H9 (cell line): ENCODE measurements around the gene BMPR2. TPM values are rescaled to one million over a fixed set of nuclear protein-coding genes. Genes with fewer than 3 reads are reported as not detected.
A peak's percentile ranks its signal among the peaks of the same experiment; 100 is the strongest.

Experiments
- DNase-seq: peaks from one replicate; pipeline ENCODE4 v3.0.0-alpha.2; 2017
- H2AFZ ChIP-seq: one replicate; pipeline ENCODE4 v1.6.1; 2013; ENCODE audit warnings: mild to moderate bottlenecking, low read length, control low read depth, moderate library complexity
- H2AK5ac ChIP-seq: 2 replicates; pipeline ENCODE4 v1.6.1; 2013; ENCODE audit warnings: low read length, control low read depth, mixed read lengths; ENCODE audit not compliant: insufficient read length
- H2BK120ac ChIP-seq: one replicate; pipeline ENCODE4 v1.6.1; 2013; ENCODE audit warnings: low read depth, mild to moderate bottlenecking, low read length, control low read depth, inconsistent platforms; ENCODE audit not compliant: poor library complexity, severe bottlenecking
- H2BK12ac ChIP-seq: 2 replicates; pipeline ENCODE4 v1.6.1; 2013; ENCODE audit warnings: low read length, control low read depth, mixed read lengths, low read depth; ENCODE audit not compliant: insufficient read length
- H2BK15ac ChIP-seq: 2 replicates; pipeline ENCODE4 v1.6.1; 2013; ENCODE audit warnings: low read depth, low read length, control low read depth
- H2BK20ac ChIP-seq: one replicate; pipeline ENCODE4 v1.6.1; 2013; ENCODE audit warnings: low read depth, mild to moderate bottlenecking, low read length, control low read depth, inconsistent platforms; ENCODE audit not compliant: poor library complexity, severe bottlenecking
- H2BK5ac ChIP-seq: 2 replicates; pipeline ENCODE4 v1.6.1; 2013; ENCODE audit warnings: low read length, control low read depth, mixed read lengths; ENCODE audit not compliant: insufficient read length
- H3K14ac ChIP-seq: 2 replicates; pipeline ENCODE4 v1.6.1; 2013; ENCODE audit warnings: low read length, control low read depth; ENCODE audit not compliant: insufficient read depth
- H3K18ac ChIP-seq: 2 replicates; pipeline ENCODE4 v1.6.1; 2013; ENCODE audit warnings: low read depth, mild to moderate bottlenecking, mixed read lengths, low read length, control low read depth; ENCODE audit not compliant: insufficient read length
- H3K23ac ChIP-seq: 2 replicates; pipeline ENCODE4 v1.6.1; 2013; ENCODE audit warnings: low read length, control low read depth, mixed read lengths, low read depth; ENCODE audit not compliant: insufficient read length
- H3K23me2 ChIP-seq: 2 replicates; pipeline ENCODE4 v1.6.1; 2013; ENCODE audit warnings: low read depth, mild to moderate bottlenecking, mixed read lengths, low read length, control low read depth; ENCODE audit not compliant: insufficient read length, poor library complexity, severe bottlenecking
- H3K27ac ChIP-seq: 2 replicates; pipeline ENCODE4 v1.5.1; 2013; ENCODE audit warnings: low read length, control low read depth, mixed read lengths, low read depth; ENCODE audit not compliant: insufficient read length
- H3K27me3 ChIP-seq: 2 replicates; pipeline ENCODE4 v1.6.1; 2013; ENCODE audit warnings: low read length, control low read depth, inconsistent platforms; ENCODE audit not compliant: insufficient read depth
- H3K4ac ChIP-seq: 2 replicates; pipeline ENCODE4 v1.6.1; 2013; ENCODE audit warnings: low read depth, mild to moderate bottlenecking, control low read depth, inconsistent platforms, low read length, moderate library complexity
- H3K4me1 ChIP-seq: 2 replicates; pipeline ENCODE4 v1.6.1; 2013; ENCODE audit warnings: low read length, control low read depth, inconsistent platforms; ENCODE audit not compliant: insufficient read depth
- H3K4me2 ChIP-seq: 2 replicates; pipeline ENCODE4 v1.6.1; 2013; ENCODE audit warnings: low read length, control low read depth, mixed read lengths; ENCODE audit not compliant: insufficient read length, insufficient read depth
- H3K56ac ChIP-seq: 2 replicates; pipeline ENCODE4 v1.6.1; 2013; ENCODE audit warnings: low read depth, mild to moderate bottlenecking, mixed read lengths, low read length, control low read depth; ENCODE audit not compliant: insufficient read length
- H3K79me1 ChIP-seq: 2 replicates; pipeline ENCODE4 v1.6.1; 2013; ENCODE audit warnings: low read depth, mild to moderate bottlenecking, moderate library complexity, low read length, control low read depth, inconsistent platforms; ENCODE audit not compliant: insufficient read depth, poor library complexity, severe bottlenecking
- H3K79me2 ChIP-seq: 2 replicates; pipeline ENCODE4 v1.6.1; 2013; ENCODE audit warnings: low read length, control low read depth, inconsistent platforms; ENCODE audit not compliant: insufficient read depth
- H3K9ac ChIP-seq: 2 replicates; pipeline ENCODE4 v1.6.1; 2013; ENCODE audit warnings: low read length, control low read depth, mixed read lengths; ENCODE audit not compliant: insufficient read length; ENCODE audit errors: extremely low read depth
- H3K9me3 ChIP-seq: one replicate; pipeline ENCODE4 v1.6.1; 2013; ENCODE audit warnings: low read depth, low read length, inconsistent platforms; ENCODE audit not compliant: control insufficient read depth
- H3T11ph ChIP-seq: one replicate; pipeline ENCODE4 v1.6.1; 2013; ENCODE audit warnings: mild to moderate bottlenecking, low read length, control low read depth, inconsistent platforms
- H4K20me1 ChIP-seq: one replicate; pipeline ENCODE4 v1.6.1; 2013; ENCODE audit not compliant: control insufficient read depth, insufficient read length, insufficient read depth
- H4K5ac ChIP-seq: 2 replicates; pipeline ENCODE4 v1.6.1; 2013; ENCODE audit warnings: low read depth, mild to moderate bottlenecking, mixed read lengths, low read length, control low read depth; ENCODE audit not compliant: insufficient read length
- H4K8ac ChIP-seq: replicated peaks from 2 replicates; pipeline ENCODE4 v1.6.1; 2013; ENCODE audit warnings: low read length, control low read depth, mixed read lengths, low read depth; ENCODE audit not compliant: insufficient read length
- H4K91ac ChIP-seq: 2 replicates; pipeline ENCODE4 v1.6.1; 2013; ENCODE audit warnings: low read depth, mild to moderate bottlenecking, moderate library complexity, mixed read lengths, low read length, control low read depth; ENCODE audit not compliant: insufficient read length
- H3K27ac Mint-ChIP-seq, 3 experiments: 2 replicates in 2 of 3; 3 replicates in 1 of 3; pipeline ENCODE4 v1.8.0; 2020 to 2021; ENCODE audit warnings: mixed read lengths in 3 of 3, mild to moderate bottlenecking in 1 of 3, moderate library complexity in 1 of 3
- H3K27me3 Mint-ChIP-seq: 2 replicates; pipeline ENCODE4 v1.8.0; 2021; ENCODE audit warnings: low read depth, mild to moderate bottlenecking, moderate library complexity, mixed read lengths
- H3K36me3 Mint-ChIP-seq, 3 experiments: 2 replicates in 2 of 3; 3 replicates in 1 of 3; pipeline ENCODE4 v1.8.0; 2020 to 2021; ENCODE audit warnings: low read depth in 3 of 3, mixed read lengths in 3 of 3; ENCODE audit not compliant: insufficient read depth in 1 of 3
- H3K4me1 Mint-ChIP-seq, 2 experiments: 2 replicates each; pipeline ENCODE4 v1.8.0; 2020; ENCODE audit warnings: mixed read lengths in 2 of 2
- H3K4me3 Mint-ChIP-seq, 2 experiments: 2 replicates in 1 of 2; 3 replicates in 1 of 2; pipeline ENCODE4 v1.8.0; 2020 to 2021; ENCODE audit warnings: mild to moderate bottlenecking in 2 of 2, mixed read lengths in 2 of 2, moderate library complexity in 1 of 2
- H3K9me3 Mint-ChIP-seq, 2 experiments: 2 replicates in 1 of 2; 3 replicates in 1 of 2; pipeline ENCODE4 v1.8.0; 2020; ENCODE audit warnings: mild to moderate bottlenecking in 2 of 2, mixed read lengths in 2 of 2, moderate library complexity in 1 of 2
- CTCF ChIP-seq: fragments of 200-600 bp; sonication (generic); conservative IDR thresholded peaks from 3 replicates; pipeline ENCODE4 v1.8.0; 2021; ENCODE audit warnings: antibody characterized with exemption, mild to moderate bottlenecking
- WGBS: extraction: QIAGEN DNeasy Blood & Tissue Kit; methylation state at CpG from one replicate; pipeline ENCODE4 v1.1.7; 2013; ENCODE audit warnings: missing lambda C conversion rate, low lambda C conversion rate, mixed read lengths; ENCODE audit not compliant: insufficient read length; ENCODE audit errors: extremely low coverage; 5-methylcytosine and 5-hydroxymethylcytosine counted together
- total RNA-seq: library from RNA; stranded (reverse); gene quantifications from 2 replicates; pipeline ENCODE4 v1.2.1, GENCODE V29; 2021

BMPR2 gene
- total RNA-seq, 1 experiment from 2014 or later = 17.3 TPM

DNA sequence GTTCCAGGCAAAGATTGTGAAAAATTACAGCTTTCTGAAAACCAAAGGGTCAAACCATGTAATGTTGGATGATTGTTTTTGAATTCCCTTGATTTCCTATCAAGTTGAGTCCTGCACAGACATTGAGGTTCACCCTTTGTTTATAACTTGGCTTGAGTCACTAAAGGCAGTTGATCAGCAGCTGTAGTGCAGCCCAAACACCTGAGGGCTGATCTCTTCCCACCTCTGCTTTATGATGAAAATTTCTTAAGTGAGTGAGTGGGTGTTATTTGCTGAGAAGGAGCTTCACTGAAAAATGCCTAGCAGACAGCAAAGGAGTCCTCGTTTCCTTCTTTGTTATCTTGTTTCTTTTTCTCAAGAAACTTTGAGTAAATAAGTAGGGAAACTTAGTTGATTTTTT is 31.9 kb upstream of the BMPR2 start:
- no peaks in the 10 kb centered on the region for H3K79me2 ChIP-seq
- no peak for TF ChIP-seq CTCF
- no peak overlapping the region for H3K23ac ChIP-seq
- Mint-ChIP-seq H3K4me3 (no peak overlapping the region), H3K36me3 (no peaks in the 10 kb centered on the region; a peak in 1 of 7 replicates), H3K9me3 (peaks cover 0 to 2% of the 10 kb centered on the region in 2 experiments; a peak in 1 of 5 replicates), H3K27ac (peak overlapping the region in 2 of 3 experiments; percentile 50 to 84; a peak in 4 of 7 replicates), H3K4me1 (peaks cover 7 to 11% of the 10 kb centered on the region in 2 experiments), H3K27me3 (no peaks in the 10 kb centered on the region)
- no peak for DNase-seq
- H3K4ac ChIP-seq = no peak overlapping the region
- WGBS = no CpG with 5 or more reads among the region's 1 CpG
- no peaks in the 10 kb centered on the region for H3K79me1 ChIP-seq
- H2AFZ ChIP-seq = no peak overlapping the region
- no peak overlapping the region for H4K5ac ChIP-seq
- H4K8ac ChIP-seq = no peak overlapping the region
- H3K23me2 ChIP-seq = no peaks in the 10 kb centered on the region
- H3K4me1 ChIP-seq = no peaks in the 10 kb centered on the region
- no peak overlapping the region for H2BK120ac ChIP-seq
- H2BK20ac ChIP-seq = no peak overlapping the region
- no peak overlapping the region for H2AK5ac ChIP-seq
- H3K18ac ChIP-seq = no peak overlapping the region
- H3K27me3 ChIP-seq = no peaks in the 10 kb centered on the region
- no peak overlapping the region for H4K91ac ChIP-seq
- H3K56ac ChIP-seq = no peak overlapping the region
- H3K4me2 ChIP-seq = no peak overlapping the region
- H2BK12ac ChIP-seq = no peak overlapping the region
- H2BK15ac ChIP-seq = no peak overlapping the region
- H3K9me3 ChIP-seq = no peaks in the 10 kb centered on the region
- H3K14ac ChIP-seq = no peak overlapping the region
- no peak overlapping the region for H3K9ac ChIP-seq
- no peaks in the 10 kb centered on the region for H4K20me1 ChIP-seq
- no peak overlapping the region for H3K27ac ChIP-seq
- no peak overlapping the region for H3T11ph ChIP-seq
- H2BK5ac ChIP-seq = no peak overlapping the region
